Stomach (tissue), 9 donors: ENCODE results near the gene GPS1. TPM values are rescaled to one million over a fixed set of nuclear protein-coding genes. Genes with fewer than 3 reads are reported as not detected.

Source experiments
- DNase-seq, 2 donors: peaks; one replicate each; pipeline versions ENCODE4 v3.0.0 to v3.0.0-alpha.2; 2013 to 2019
- H3K27ac ChIP-seq, 5 donors: fragments of 200-600 bp in 4 of 5; sonication (generic) in 4 of 5; one replicate each; pipeline ENCODE4 v1.5.1; 2013 to 2019; ENCODE audit warnings: mild to moderate bottlenecking in 1 of 5, moderate library complexity in 1 of 5
- H3K27me3 ChIP-seq, 3 donors: fragments of 200-600 bp; sonication (generic); one replicate each; pipeline ENCODE4 v1.5.1; 2017 to 2019; ENCODE audit warnings: mixed run types in 1 of 3
- H3K36me3 ChIP-seq, 4 donors: fragments of 200-600 bp; sonication (generic); 1 replicate in 3 of 4; 2 replicates in 1 of 4; pipeline ENCODE4 v1.5.1; 2016 to 2019
- H3K4me1 ChIP-seq, 4 donors: fragments of 200-600 bp; sonication (generic); one replicate each; pipeline ENCODE4 v1.5.1; 2016 to 2019
- H3K4me3 ChIP-seq, 4 donors: fragments of 200-600 bp; sonication (generic) in 3 of 4; one replicate each; pipeline ENCODE4 v1.5.1; 2016 to 2019; ENCODE audit warnings: mild to moderate bottlenecking in 1 of 4
- H3K9me3 ChIP-seq, 4 donors: fragments of 200-600 bp; sonication (generic); one replicate each; pipeline ENCODE4 v1.5.1; 2016 to 2019
- CTCF ChIP-seq, 7 experiments: fragments of 450-650 bp in 4 of 7; fragments of 200-600 bp in 3 of 7; sonication (generic) in 3 of 7; IDR thresholded peaks; one replicate each; pipeline ENCODE4 v1.5.1; 2016 to 2019; ENCODE audit warnings: antibody characterized with exemption in 7 of 7, control low read depth in 2 of 7, mild to moderate bottlenecking in 1 of 7
- EP300 ChIP-seq: sonication (generic); formaldehyde crosslinking; IDR thresholded peaks from one replicate; pipeline ENCODE4 v1.6.1; 2017; ENCODE audit warnings: antibody characterized with exemption
- POLR2A ChIP-seq, 4 donors: fragments of 450-650 bp; IDR thresholded peaks; one replicate each; pipeline ENCODE4 v1.6.1; 2016; ENCODE audit warnings: antibody characterized with exemption in 4 of 4, control low read depth in 2 of 4, mild to moderate bottlenecking in 1 of 4, moderate library complexity in 1 of 4
- POLR2AphosphoS5 ChIP-seq, 3 donors: sonication (generic); formaldehyde crosslinking; IDR thresholded peaks; one replicate each; pipeline ENCODE4 v1.6.1; 2016; ENCODE audit warnings: antibody characterized with exemption in 3 of 3
- WGBS, 5 donors: extraction: QIAGEN DNeasy Blood & Tissue Kit in 3 of 5; methylation state at CpG; one replicate each; pipeline versions ENCODE4 v1.1.5 to v1.1.7; 2013 to 2018; 5-methylcytosine and 5-hydroxymethylcytosine counted together
- intact Hi-C: fragments of 100-400 bp; cut with DNase I; formaldehyde crosslinking; loops from one replicate; pipeline ENCODE4 v1.15.1; 2023; ENCODE audit warnings: low total_unique reads
- polyA plus RNA-seq, 3 donors: library from polyadenylated mRNA; stranded (reverse); fragments of 200-250 nt; gene quantifications; one replicate each; pipeline ENCODE4 v1.2.3, GENCODE V29; 2013
- total RNA-seq, 5 donors: library from RNA; depleted of rRNA; stranded (reverse); fragments of >200 nt; gene quantifications; one replicate each; pipeline versions ENCODE4 v1.1.0 to v1.2.3, GENCODE V29; 2014 to 2016
- donor health status: healthy with polysubstance abuse.
- donor health status: Bipolar disorder and iron deficiency.
- donor health status: healthy.

Gene GPS1
- total and polyA plus RNA-seq, 8 donors: 28.0 to 329 (median 101) TPM

GRCh38 chr17:82105417-82105881 lies 53.8 kb downstream of the GPS1 start:
- no peak for TF ChIP-seq CTCF (IDR thresholded peaks at IDR 0.05)
- TF ChIP-seq POLR2A (IDR thresholded peaks at IDR 0.05): no peak
- no peak for TF ChIP-seq POLR2AphosphoS5 (IDR thresholded peaks at IDR 0.05)
- no peak for TF ChIP-seq EP300
- peaks cover 62 to 81% (median 72%) of the 10 kb centered on the region in 4 donors for H3K4me1 ChIP-seq
- DNase-seq: no peak
- peaks cover 0 to 6% (median 0%) of the 10 kb centered on the region in 4 donors for H3K36me3 ChIP-seq
- 67 to 77% (median 70%) methylated on average over 10 to 13 of the region's 13 CpGs for WGBS, 5 donors
- no peaks in the 10 kb centered on the region for H3K27me3 ChIP-seq
- H3K27ac ChIP-seq: peak overlapping the region; percentile 86 to 98 (median 91)
- peak overlapping the region; percentile 19 to 32 (median 22) for H3K4me3 ChIP-seq
- H3K9me3 ChIP-seq: no peaks in the 10 kb centered on the region
- intact Hi-C loops: no loop called here

GRCh38 chr17:82105882-82106687 lies 54.4 kb downstream of the GPS1 start:
- TF ChIP-seq EP300 (no peak), CTCF (IDR thresholded peaks at IDR 0.05) (peak in 5 of 7 experiments; percentile 12 to 63 (median 49)), POLR2AphosphoS5 (IDR thresholded peaks at IDR 0.05) (peak in 2 of 3 donors; percentile 62 to 84), POLR2A (IDR thresholded peaks at IDR 0.05) (peak in 2 of 4 donors; percentile 22 to 35)
- peak; percentile 83 to 87 for DNase-seq
- Histone ChIP-seq H3K27ac (peak overlapping the region; percentile 86 to 98 (median 91)), H3K27me3 (no peaks in the 10 kb centered on the region), H3K9me3 (no peaks in the 10 kb centered on the region), H3K4me3 (peak overlapping the region; percentile 19 to 32 (median 22)), H3K4me1 (peaks cover 59 to 75% (median 67%) of the 10 kb centered on the region in 4 donors), H3K36me3 (peaks cover 0 to 6% (median 0%) of the 10 kb centered on the region in 4 donors)
- intact Hi-C loops: no loop called here
- WGBS, 5 donors: 15 to 32% (median 21%) methylated on average over 18 to 24 of the region's 24 CpGs

GRCh38 chr17:82106688-82107305 lies 55.1 kb downstream of the GPS1 start:
- DNase-seq: peak in 1 of 2 donors; percentile 83
- Histone ChIP-seq H3K27ac (peak overlapping the region; percentile 86 to 98 (median 91)), H3K9me3 (no peaks in the 10 kb centered on the region), H3K4me1 (peaks cover 52 to 67% (median 60%) of the 10 kb centered on the region in 4 donors), H3K4me3 (peak overlapping the region in 3 of 4 donors; percentile 22 to 32 (median 23)), H3K27me3 (no peaks in the 10 kb centered on the region), H3K36me3 (peaks cover 0 to 7% (median 2%) of the 10 kb centered on the region in 4 donors)
- TF ChIP-seq POLR2A (IDR thresholded peaks at IDR 0.05): no peak
- TF ChIP-seq CTCF (IDR thresholded peaks at IDR 0.05): peak in 1 of 7 experiments; percentile 2
- no peak for TF ChIP-seq POLR2AphosphoS5 (IDR thresholded peaks at IDR 0.05)
- TF ChIP-seq EP300: no peak
- intact Hi-C loops: no loop called here
- 17 to 30% (median 28%) methylated on average over 4 to 9 of the region's 9 CpGs for WGBS, 5 donors

Other genes starting within 250 kb of the GPS1 start
- gene GCGR, start 247.7 kb upstream of the GPS1 start, total RNA-seq: under 1 TPM in 1 of 5 donors, not detected in 4; 0.55 TPM
- under 1 TPM in 1 of 3 donors, not detected in 2; 0.38 TPM for gene GCGR, start 247.7 kb upstream of the GPS1 start, polyA plus RNA-seq
- 100 to 1,000 TPM in 1 of 5 donors, 10 to 100 TPM in 4; 23.7 to 150 (median 51.0) TPM for gene MCRIP1, start 218.6 kb upstream of the GPS1 start, total RNA-seq
- gene MCRIP1, start 218.6 kb upstream of the GPS1 start, polyA plus RNA-seq: 100 to 1,000 TPM; 104 to 144 (median 114) TPM
- gene PPP1R27, start 216.8 kb upstream of the GPS1 start, total RNA-seq: not detected
- gene PPP1R27, start 216.8 kb upstream of the GPS1 start, polyA plus RNA-seq: 1 to 10 TPM in 1 of 3 donors, under 1 TPM in 1, not detected in 1; 0.58 to 2.0 TPM
- 1,000 to 10,000 TPM in 2 of 5 donors, 100 to 1,000 TPM in 3; 401 to 1,308 (median 815) TPM for gene P4HB, start 191.4 kb upstream of the GPS1 start, total RNA-seq
- gene P4HB, start 191.4 kb upstream of the GPS1 start, polyA plus RNA-seq: 100 to 1,000 TPM; 426 to 709 (median 528) TPM
- 100 to 1,000 TPM in 3 of 5 donors, 10 to 100 TPM in 2; 57.1 to 435 (median 117) TPM for gene ARHGDIA, start 180.6 kb upstream of the GPS1 start, total RNA-seq
- gene ARHGDIA, start 180.6 kb upstream of the GPS1 start, polyA plus RNA-seq: 100 to 1,000 TPM; 154 to 240 (median 212) TPM
- gene ALYREF, start 160.3 kb upstream of the GPS1 start, total RNA-seq: 100 to 1,000 TPM in 2 of 5 donors, 10 to 100 TPM in 2, 1 to 10 TPM in 1; 5.8 to 224 (median 90.1) TPM
- 10 to 100 TPM; 33.6 to 42.3 (median 36.8) TPM for gene ALYREF, start 160.3 kb upstream of the GPS1 start, polyA plus RNA-seq
- 100 to 1,000 TPM in 3 of 5 donors, 10 to 100 TPM in 2; 49.8 to 141 (median 108) TPM for gene ANAPC11, start 160.2 kb upstream of the GPS1 start, total RNA-seq
- 100 to 1,000 TPM; 231 to 276 (median 257) TPM for gene ANAPC11, start 160.2 kb upstream of the GPS1 start, polyA plus RNA-seq
- 1 to 10 TPM in 2 of 5 donors, not detected in 3; 1.4 to 2.0 TPM for gene NPB, start 149.7 kb upstream of the GPS1 start, total RNA-seq
- under 1 TPM in 2 of 3 donors, not detected in 1; 0.83 to 0.93 TPM for gene NPB, start 149.7 kb upstream of the GPS1 start, polyA plus RNA-seq
- 100 to 1,000 TPM in 2 of 5 donors, 10 to 100 TPM in 3; 17.5 to 119 (median 27.2) TPM for gene PCYT2, start 140.5 kb upstream of the GPS1 start, total RNA-seq
- 10 to 100 TPM; 39.7 to 51.7 (median 42.8) TPM for gene PCYT2, start 140.5 kb upstream of the GPS1 start, polyA plus RNA-seq
- 100 to 1,000 TPM in 1 of 5 donors, 10 to 100 TPM in 4; 22.8 to 128 (median 56.0) TPM for gene SIRT7, start 133.7 kb upstream of the GPS1 start, total RNA-seq
- 10 to 100 TPM; 18.2 to 46.9 (median 44.1) TPM for gene SIRT7, start 133.7 kb upstream of the GPS1 start, polyA plus RNA-seq
- gene MAFG, start 124.2 kb upstream of the GPS1 start, total RNA-seq: 10 to 100 TPM in 4 of 5 donors, 1 to 10 TPM in 1; 2.3 to 30.4 (median 20.3) TPM
- gene MAFG, start 124.2 kb upstream of the GPS1 start, polyA plus RNA-seq: 1 to 10 TPM; 7.2 to 8.9 (median 8.1) TPM
- 10 to 100 TPM in 3 of 5 donors, 1 to 10 TPM in 1, not detected in 1; 8.9 to 28.8 (median 15.7) TPM for gene PYCR1, start 114.6 kb upstream of the GPS1 start, total RNA-seq
- 10 to 100 TPM; 20.0 to 73.8 (median 47.4) TPM for gene PYCR1, start 114.6 kb upstream of the GPS1 start, polyA plus RNA-seq
- gene MYADML2, start 104.7 kb upstream of the GPS1 start, total RNA-seq: not detected
- not detected for gene MYADML2, start 104.7 kb upstream of the GPS1 start, polyA plus RNA-seq
- gene NOTUM, start 90.7 kb upstream of the GPS1 start, total RNA-seq: 1 to 10 TPM in 1 of 5 donors, under 1 TPM in 1, not detected in 3; 0.58 to 1.5 TPM
- gene NOTUM, start 90.7 kb upstream of the GPS1 start, polyA plus RNA-seq: 1 to 10 TPM in 1 of 3 donors, under 1 TPM in 2; 0.37 to 3.8 (median 0.46) TPM
- 100 to 1,000 TPM in 1 of 5 donors, 10 to 100 TPM in 4; 11.7 to 143 (median 34.8) TPM for gene ASPSCR1, start 74.3 kb upstream of the GPS1 start, total RNA-seq
- gene ASPSCR1, start 74.3 kb upstream of the GPS1 start, polyA plus RNA-seq: 10 to 100 TPM; 56.9 to 82.0 (median 60.8) TPM
- gene CENPX, start 29.0 kb upstream of the GPS1 start, total RNA-seq: 100 to 1,000 TPM in 2 of 5 donors, 10 to 100 TPM in 3; 22.0 to 213 (median 53.1) TPM
- 100 to 1,000 TPM; 142 to 231 (median 215) TPM for gene CENPX, start 29.0 kb upstream of the GPS1 start, polyA plus RNA-seq
- gene LRRC45, start 28.6 kb upstream of the GPS1 start, total RNA-seq: 100 to 1,000 TPM in 1 of 5 donors, 10 to 100 TPM in 3, 1 to 10 TPM in 1; 8.3 to 171 (median 42.9) TPM
- 10 to 100 TPM; 12.7 to 21.1 (median 20.9) TPM for gene LRRC45, start 28.6 kb upstream of the GPS1 start, polyA plus RNA-seq
- 10 to 100 TPM in 1 of 5 donors, 1 to 10 TPM in 3, not detected in 1; 1.2 to 11.6 (median 2.5) TPM for gene RAC3, start 20.2 kb upstream of the GPS1 start, total RNA-seq
- gene RAC3, start 20.2 kb upstream of the GPS1 start, polyA plus RNA-seq: 10 to 100 TPM; 13.1 to 24.8 (median 16.2) TPM
- 100 to 1,000 TPM in 2 of 5 donors, 10 to 100 TPM in 3; 11.1 to 461 (median 100.0) TPM for gene DCXR, start 14.2 kb upstream of the GPS1 start, total RNA-seq
- 100 to 1,000 TPM; 352 to 403 (median 396) TPM for gene DCXR, start 14.2 kb upstream of the GPS1 start, polyA plus RNA-seq
- 10 to 100 TPM; 12.5 to 66.5 (median 28.3) TPM for gene RFNG, start 87 bp upstream of the GPS1 start, total RNA-seq
- gene RFNG, start 87 bp upstream of the GPS1 start, polyA plus RNA-seq: 10 to 100 TPM; 22.5 to 55.2 (median 26.0) TPM
- gene DUS1L, start 13.9 kb downstream of the GPS1 start, total RNA-seq: 100 to 1,000 TPM in 2 of 5 donors, 10 to 100 TPM in 3; 63.2 to 286 (median 94.6) TPM
- 100 to 1,000 TPM; 126 to 189 (median 174) TPM for gene DUS1L, start 13.9 kb downstream of the GPS1 start, polyA plus RNA-seq
- 100 to 1,000 TPM in 3 of 5 donors, 10 to 100 TPM in 2; 22.8 to 268 (median 175) TPM for gene FASN, start 46.3 kb downstream of the GPS1 start, total RNA-seq
- gene FASN, start 46.3 kb downstream of the GPS1 start, polyA plus RNA-seq: 10 to 100 TPM; 36.0 to 97.8 (median 53.3) TPM
- gene CCDC57, start 160.9 kb downstream of the GPS1 start, total RNA-seq: 100 to 1,000 TPM in 1 of 5 donors, 10 to 100 TPM in 4; 43.9 to 166 (median 90.6) TPM
- gene CCDC57, start 160.9 kb downstream of the GPS1 start, polyA plus RNA-seq: 10 to 100 TPM; 50.9 to 75.5 (median 72.5) TPM
- 10 to 100 TPM; 29.2 to 87.9 (median 53.3) TPM for gene SLC16A3, start 177.1 kb downstream of the GPS1 start, total RNA-seq
- gene SLC16A3, start 177.1 kb downstream of the GPS1 start, polyA plus RNA-seq: 10 to 100 TPM in 2 of 3 donors, 1 to 10 TPM in 1; 4.9 to 39.8 (median 20.4) TPM
- gene CSNK1D, start 221.8 kb downstream of the GPS1 start, total RNA-seq: 100 to 1,000 TPM in 4 of 5 donors, 10 to 100 TPM in 1; 58.0 to 180 (median 140) TPM
- gene CSNK1D, start 221.8 kb downstream of the GPS1 start, polyA plus RNA-seq: 10 to 100 TPM; 55.9 to 66.7 (median 65.4) TPM